Esophagus squamous epithelium (tissue), 5 donors: ENCODE measurements around the gene KLF1. TPM values are rescaled to one million over a fixed set of nuclear protein-coding genes. Genes with fewer than 3 reads are reported as not detected.

Experiments
- DNase-seq: peaks from one replicate; lab custom pipeline; 2025; lab: John Stamatoyannopoulos, UW
- H3K27ac ChIP-seq, 4 donors: fragments of 200-600 bp; sonication (generic); one replicate each; pipeline ENCODE4 v1.5.1; 2016 to 2019; ENCODE audit warnings: mild to moderate bottlenecking in 1 of 4
- H3K27me3 ChIP-seq, 4 donors: fragments of 200-600 bp; sonication (generic); 1 replicate in 3 of 4; 2 replicates in 1 of 4; pipeline versions ENCODE4 v1.5.1 to v1.6.0; 2017 to 2021; ENCODE audit warnings: antibody characterized with exemption in 1 of 4
- H3K36me3 ChIP-seq, 3 donors: fragments of 200-600 bp; sonication (generic); one replicate each; pipeline ENCODE4 v1.5.1; 2016 to 2019
- H3K4me1 ChIP-seq, 3 donors: fragments of 200-600 bp; sonication (generic); one replicate each; pipeline ENCODE4 v1.5.1; 2017 to 2019
- H3K4me3 ChIP-seq, 4 donors: fragments of 200-600 bp; sonication (generic); 1 replicate in 3 of 4; 2 replicates in 1 of 4; pipeline ENCODE4 v1.5.1; 2016 to 2019; ENCODE audit warnings: mild to moderate bottlenecking in 2 of 4, moderate library complexity in 1 of 4
- H3K9me3 ChIP-seq, 3 donors: fragments of 200-600 bp; sonication (generic); one replicate each; pipeline ENCODE4 v1.5.1; 2016 to 2019
- CTCF ChIP-seq, 6 experiments: fragments of 450-650 bp in 4 of 6; fragments of 200-600 bp in 2 of 6; sonication (generic) in 2 of 6; IDR thresholded peaks; one replicate each; pipeline ENCODE4 v1.5.1; 2016 to 2019; ENCODE audit warnings: antibody characterized with exemption in 6 of 6, mild to moderate bottlenecking in 4 of 6, moderate library complexity in 4 of 6
- POLR2A ChIP-seq, 4 donors: fragments of 450-650 bp; IDR thresholded peaks; one replicate each; pipeline ENCODE4 v1.6.1; 2017; ENCODE audit warnings: antibody characterized with exemption in 4 of 4, mild to moderate bottlenecking in 4 of 4, moderate library complexity in 3 of 4
- WGBS, 2 donors: methylation state at CpG; one replicate each; pipeline ENCODE4 v1.1.5; 2018; 5-methylcytosine and 5-hydroxymethylcytosine counted together
- intact Hi-C: fragments of 100-400 bp; cut with DNase I; formaldehyde crosslinking; loops from one replicate; pipeline ENCODE4 v1.15.0; 2022
- total RNA-seq, 4 donors: library from RNA; depleted of rRNA; stranded (reverse); fragments of >200 nt; gene quantifications; one replicate each; pipeline ENCODE4 v1.1.0, GENCODE V29; 2016
- donor health status: DM: yes; HTN: yes; CAD: no.

KLF1 gene
- not detected for total RNA-seq

GRCh38 chr19:12886969-12887747, at the start of gene KLF1:
Gene KLF1, minus strand, starts transcription at chr19:12887201. Its CDS starts 61 bp downstream, at chr19:12887140.
- Histone ChIP-seq H3K9me3 (peaks cover 0 to 17% (median 14%) of the 10 kb centered on the region in 3 donors), H3K4me1 (peaks cover 14 to 38% (median 23%) of the 10 kb centered on the region in 3 donors), H3K27me3 (peaks cover 0 to 35% (median 0%) of the 10 kb centered on the region in 4 donors), H3K27ac (no peak within 1 kb of the TSS), H3K4me3 (peak within 1 kb of the TSS in 3 of 4 donors; percentile 32 to 68 (median 52)), H3K36me3 (no peaks in the 10 kb centered on the region)
- intact Hi-C loops, result no loop called here
- TF ChIP-seq POLR2A (IDR thresholded peaks at IDR 0.05) (no peak), CTCF (IDR thresholded peaks at IDR 0.05) (no peak)
- DNase-seq, result no peak
- 60 to 83% methylated on average over 1 to 11 of the region's 17 CpGs for WGBS, 2 donors

GRCh38 chr19:12936582-12936981, 49.6 kb upstream of the KLF1 start:
- no peak for DNase-seq
- Histone ChIP-seq H3K27ac (no peak overlapping the region), H3K4me3 (no peak overlapping the region), H3K27me3 (no peaks in the 10 kb centered on the region), H3K36me3 (peaks cover 12 to 25% (median 14%) of the 10 kb centered on the region in 3 donors), H3K4me1 (peaks cover 35 to 60% (median 38%) of the 10 kb centered on the region in 3 donors), H3K9me3 (no peaks in the 10 kb centered on the region)
- no peak for TF ChIP-seq POLR2A (IDR thresholded peaks at IDR 0.05)
- TF ChIP-seq CTCF (IDR thresholded peaks at IDR 0.05), result no peak
- intact Hi-C loops, result no loop called here
- 56 to 65% methylated on average over 7 of the region's 7 CpGs for WGBS, 2 donors

GRCh38 chr19:12935071-12935470, 48.1 kb upstream of the KLF1 start:
- Histone ChIP-seq H3K36me3 (peaks cover 2 to 25% (median 9%) of the 10 kb centered on the region in 3 donors), H3K9me3 (no peaks in the 10 kb centered on the region), H3K4me3 (no peak overlapping the region), H3K4me1 (peaks cover 23 to 55% (median 26%) of the 10 kb centered on the region in 3 donors), H3K27me3 (no peaks in the 10 kb centered on the region), H3K27ac (no peak overlapping the region)
- intact Hi-C loops, result no loop called here
- 86 to 89% methylated on average over 9 of the region's 10 CpGs for WGBS, 2 donors
- no peak for DNase-seq
- TF ChIP-seq CTCF (IDR thresholded peaks at IDR 0.05) (no peak), POLR2A (IDR thresholded peaks at IDR 0.05) (no peak)

GRCh38 chr19:12933287-12934072, 46.5 kb upstream of the KLF1 start, which contains the start of gene FARSA:
Gene FARSA, minus strand, starts transcription at chr19:12933711. Its CDS starts 15 bp downstream, at chr19:12933696.
- peak; percentile 58 for DNase-seq
- Histone ChIP-seq H3K27me3 (no peaks in the 10 kb centered on the region), H3K4me1 (peaks cover 16 to 44% (median 19%) of the 10 kb centered on the region in 3 donors), H3K27ac (peak within 1 kb of the TSS; percentile 81 to 88 (median 81)), H3K4me3 (peak within 1 kb of the TSS; percentile 67 to 98 (median 75)), H3K9me3 (no peaks in the 10 kb centered on the region), H3K36me3 (peaks cover 10 to 34% (median 14%) of the 10 kb centered on the region in 3 donors)
- WGBS, 2 donors, result 0 to 2% methylated on average over 4 to 10 of the region's 51 CpGs
- TF ChIP-seq POLR2A (IDR thresholded peaks at IDR 0.05) (peak in 3 of 4 donors; percentile 40 to 57 (median 44)), CTCF (IDR thresholded peaks at IDR 0.05) (peak in 1 of 6 experiments; percentile 5)
- intact Hi-C loops, result no loop called here
